ENCODE results near the gene SIRPA.

- TF ChIP-seq EZH2 (IDR thresholded peaks at IDR 0.05; ENCODE audit: insufficient read depth, poor library complexity, severe bottlenecking) (no peak), EZH2phosphoT487 (IDR thresholded peaks at IDR 0.05; ENCODE audit: insufficient read depth, low read depth) (no peak)
Measured at GRCh38 chr20:1958426-1958825, 63.2 kb downstream of the SIRPA start.

Data from GM23248 (cell line).